Vagina (tissue), 2 donors: ENCODE measurements around the gene CEBPA. TPM values are rescaled to one million over a fixed set of nuclear protein-coding genes. Genes with fewer than 3 reads are reported as not detected.
"Not testable (repeated sequence)": the region's sequence is repeated elsewhere in the genome, so short reads cannot be mapped to it uniquely, and the experiment has no call there.

Source experiments
- DNase-seq, 2 donors: peaks; one replicate each; pipeline ENCODE4 v3.0.0-alpha.2; 2017; ENCODE audit errors: extremely low spot score in 2 of 2
- H3K27ac ChIP-seq: fragments of 200-600 bp; sonication (generic); one replicate; pipeline ENCODE4 v1.5.1; 2019
- H3K27me3 ChIP-seq: fragments of 200-600 bp; sonication (generic); one replicate; pipeline ENCODE4 v1.5.1; 2019
- H3K36me3 ChIP-seq, 2 donors: fragments of 200-600 bp; sonication (generic); one replicate each; pipeline ENCODE4 v1.5.1; 2017 to 2019
- H3K4me1 ChIP-seq: fragments of 200-600 bp; sonication (generic); one replicate; pipeline ENCODE4 v1.5.1; 2019
- H3K4me3 ChIP-seq, 2 donors: fragments of 200-600 bp; sonication (generic); 1 replicate in 1 of 2; 2 replicates in 1 of 2; pipeline ENCODE4 v1.5.1; 2016 to 2019
- H3K9me3 ChIP-seq: fragments of 200-600 bp; sonication (generic); one replicate; pipeline ENCODE4 v1.5.1; 2019
- POLR2A ChIP-seq, 2 donors: fragments of 450-650 bp; IDR thresholded peaks; one replicate each; pipeline ENCODE4 v1.6.1; 2017; ENCODE audit warnings: antibody characterized with exemption in 2 of 2, mild to moderate bottlenecking in 2 of 2, moderate library complexity in 2 of 2
- POLR2AphosphoS5 ChIP-seq, 2 donors: sonication (generic); formaldehyde crosslinking; IDR thresholded peaks; one replicate each; pipeline ENCODE4 v1.9.0; 2017; ENCODE audit warnings: antibody characterized with exemption in 2 of 2, mild to moderate bottlenecking in 2 of 2, low read depth in 1 of 2; ENCODE audit not compliant: insufficient read depth in 1 of 2
- intact Hi-C: fragments of 100-400 bp; cut with DNase I; formaldehyde crosslinking; loops from one replicate; pipeline ENCODE4 v1.15.1; 2023
- total RNA-seq: library from RNA; depleted of rRNA; stranded (reverse); fragments of >200 nt; gene quantifications from one replicate; pipeline ENCODE4 v1.2.3, GENCODE V29; 2016
- TF ChIP-seq, protein P1 (sequence below), 3 experiments: fragments of 450-650 bp in 2 of 3; fragments of 200-600 bp in 1 of 3; sonication (generic) in 1 of 3; IDR thresholded peaks; one replicate each; pipeline ENCODE4 v1.5.1; 2017 to 2019; ENCODE audit warnings: antibody characterized with exemption in 3 of 3, mild to moderate bottlenecking in 2 of 3, moderate library complexity in 2 of 3

The CEBPA gene
- total RNA-seq, 1 donor from 2014 or later, result 38.3 TPM

DNA sequence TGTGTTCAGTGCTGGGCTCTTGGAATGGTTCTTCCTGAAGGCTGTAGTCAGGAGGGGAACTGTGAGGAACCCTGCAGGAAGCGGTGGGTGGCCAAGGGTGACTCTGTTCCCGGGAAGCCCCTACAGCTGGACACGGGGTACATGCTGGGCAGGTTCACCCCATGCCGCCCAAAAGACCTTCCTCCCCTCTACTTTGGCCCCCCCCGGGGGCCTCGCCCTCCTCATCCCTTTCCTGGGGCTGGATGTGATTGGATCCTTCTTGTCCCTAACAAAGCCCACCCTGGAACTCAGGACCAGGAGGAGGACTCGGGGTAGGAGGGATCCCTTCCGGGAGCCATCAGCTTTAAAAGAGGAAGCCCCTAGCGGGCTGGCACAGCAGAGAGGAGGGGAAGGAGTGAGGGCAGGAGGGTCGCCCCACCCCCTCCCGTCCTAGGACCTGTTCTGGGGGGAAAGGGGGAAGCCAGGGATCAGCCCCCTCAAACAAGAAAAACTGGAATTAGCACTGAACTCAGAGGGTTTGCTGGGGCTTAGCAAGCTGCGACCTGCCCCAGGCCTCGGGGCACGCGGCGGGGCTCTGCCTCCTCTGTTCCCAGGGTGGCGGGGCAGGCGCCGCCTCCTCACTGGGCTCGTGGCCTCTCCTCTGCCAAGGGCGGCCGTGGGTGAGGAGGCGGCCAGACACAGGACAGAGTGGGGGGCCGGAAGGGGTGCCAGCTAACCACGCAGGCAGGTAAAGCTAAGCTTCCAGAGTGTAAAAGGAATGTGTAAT, 4.0 kb downstream of the CEBPA start:
- Histone ChIP-seq H3K4me3 (peak overlapping the region in 1 of 2 donors; percentile 9), H3K9me3 (no peaks in the 10 kb centered on the region), H3K27ac (peak overlapping the region; percentile 83), H3K36me3 (no peaks in the 10 kb centered on the region), H3K27me3 (no peaks in the 10 kb centered on the region), H3K4me1 (peaks cover 72% of the 10 kb centered on the region)
- DNase-seq, result no peak
- intact Hi-C loops, result no loop called here
- peak; percentile 44 to 52 for TF ChIP-seq POLR2AphosphoS5 (IDR thresholded peaks at IDR 0.05; ENCODE audit: insufficient read depth in 1 of 2, low read depth in 1 of 2)
- TF ChIP-seq, protein P1, sequence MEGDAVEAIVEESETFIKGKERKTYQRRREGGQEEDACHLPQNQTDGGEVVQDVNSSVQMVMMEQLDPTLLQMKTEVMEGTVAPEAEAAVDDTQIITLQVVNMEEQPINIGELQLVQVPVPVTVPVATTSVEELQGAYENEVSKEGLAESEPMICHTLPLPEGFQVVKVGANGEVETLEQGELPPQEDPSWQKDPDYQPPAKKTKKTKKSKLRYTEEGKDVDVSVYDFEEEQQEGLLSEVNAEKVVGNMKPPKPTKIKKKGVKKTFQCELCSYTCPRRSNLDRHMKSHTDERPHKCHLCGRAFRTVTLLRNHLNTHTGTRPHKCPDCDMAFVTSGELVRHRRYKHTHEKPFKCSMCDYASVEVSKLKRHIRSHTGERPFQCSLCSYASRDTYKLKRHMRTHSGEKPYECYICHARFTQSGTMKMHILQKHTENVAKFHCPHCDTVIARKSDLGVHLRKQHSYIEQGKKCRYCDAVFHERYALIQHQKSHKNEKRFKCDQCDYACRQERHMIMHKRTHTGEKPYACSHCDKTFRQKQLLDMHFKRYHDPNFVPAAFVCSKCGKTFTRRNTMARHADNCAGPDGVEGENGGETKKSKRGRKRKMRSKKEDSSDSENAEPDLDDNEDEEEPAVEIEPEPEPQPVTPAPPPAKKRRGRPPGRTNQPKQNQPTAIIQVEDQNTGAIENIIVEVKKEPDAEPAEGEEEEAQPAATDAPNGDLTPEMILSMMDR (IDR thresholded peaks at IDR 0.05), result no peak
- no peak for TF ChIP-seq POLR2A (IDR thresholded peaks at IDR 0.05)

DNA sequence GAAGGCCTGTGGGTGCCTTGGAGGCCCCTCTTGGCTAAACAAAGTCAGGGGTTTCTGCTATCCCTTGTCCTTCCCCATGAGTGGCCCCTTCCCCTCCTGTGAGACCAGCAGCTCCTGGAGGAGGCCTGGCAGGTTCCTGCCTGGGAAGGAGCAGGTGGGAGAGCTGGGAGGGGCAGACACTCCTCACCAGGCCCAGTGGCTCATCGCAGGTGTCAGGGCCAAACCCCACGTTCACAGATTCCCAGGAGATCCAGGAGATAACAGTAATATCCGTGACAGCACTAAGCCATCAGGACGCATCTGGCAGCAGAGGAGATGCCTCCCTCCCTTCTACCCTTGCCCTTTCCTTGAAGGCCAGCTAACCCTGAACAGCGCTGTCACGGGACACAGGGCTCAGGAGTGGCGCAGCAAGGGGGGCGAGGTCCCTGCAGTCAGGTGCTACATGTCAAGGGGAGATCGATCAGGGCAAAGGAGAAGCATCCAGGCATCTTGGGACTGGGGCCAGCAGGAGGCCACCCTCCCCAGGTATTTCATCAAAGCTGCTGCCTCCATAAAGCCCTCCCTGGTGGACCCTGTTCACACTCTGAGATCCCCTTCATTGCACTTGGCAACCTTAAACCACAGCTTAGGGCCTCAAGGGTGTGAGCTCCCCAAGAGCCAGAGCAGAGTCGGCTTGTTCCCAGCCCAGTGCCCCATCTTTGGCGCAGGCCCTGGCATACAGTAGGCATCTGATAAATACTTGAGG, 4.8 kb downstream of the CEBPA start:
- Histone ChIP-seq H3K27ac (peak overlapping the region; percentile 83), H3K4me3 (no peak overlapping the region), H3K4me1 (peaks cover 80% of the 10 kb centered on the region), H3K36me3 (no peaks in the 10 kb centered on the region), H3K9me3 (no peaks in the 10 kb centered on the region), H3K27me3 (no peaks in the 10 kb centered on the region)
- intact Hi-C loops, result no loop called here
- no peak for DNase-seq
- TF ChIP-seq POLR2AphosphoS5 (IDR thresholded peaks at IDR 0.05; ENCODE audit: insufficient read depth in 1 of 2, low read depth in 1 of 2) (no peak), POLR2A (IDR thresholded peaks at IDR 0.05) (no peak)
- TF ChIP-seq, protein P1 (IDR thresholded peaks at IDR 0.05), result no peak

DNA sequence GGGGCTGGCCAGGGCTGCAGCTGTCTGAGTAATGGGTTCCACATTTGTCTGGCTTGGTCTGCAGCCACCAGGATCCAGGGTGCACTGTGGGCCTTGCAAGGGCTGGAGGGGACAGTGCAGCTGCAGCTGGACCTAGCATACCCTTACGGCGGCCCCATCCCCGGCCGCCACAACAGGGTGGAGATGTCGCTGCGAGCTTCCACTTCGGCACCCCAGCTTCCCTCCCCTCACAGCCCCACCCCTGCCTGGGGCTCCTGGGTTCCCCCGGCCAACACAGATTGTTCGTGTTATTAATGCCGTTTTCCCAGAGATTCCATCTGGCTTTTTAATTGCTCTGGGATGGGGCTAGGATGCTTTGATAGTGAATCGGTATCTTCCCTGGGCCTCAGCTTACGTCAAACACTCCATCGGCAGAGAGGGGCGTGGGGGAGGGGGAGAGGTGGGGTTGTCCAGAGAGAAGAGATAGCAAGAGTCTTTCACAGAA, 5.8 kb downstream of the CEBPA start:
- TF ChIP-seq, protein P1 (IDR thresholded peaks at IDR 0.05), result no peak
- peak in 1 of 2 donors; percentile 47 for TF ChIP-seq POLR2AphosphoS5 (IDR thresholded peaks at IDR 0.05; ENCODE audit: insufficient read depth in 1 of 2, low read depth in 1 of 2)
- no peak for DNase-seq

DNA sequence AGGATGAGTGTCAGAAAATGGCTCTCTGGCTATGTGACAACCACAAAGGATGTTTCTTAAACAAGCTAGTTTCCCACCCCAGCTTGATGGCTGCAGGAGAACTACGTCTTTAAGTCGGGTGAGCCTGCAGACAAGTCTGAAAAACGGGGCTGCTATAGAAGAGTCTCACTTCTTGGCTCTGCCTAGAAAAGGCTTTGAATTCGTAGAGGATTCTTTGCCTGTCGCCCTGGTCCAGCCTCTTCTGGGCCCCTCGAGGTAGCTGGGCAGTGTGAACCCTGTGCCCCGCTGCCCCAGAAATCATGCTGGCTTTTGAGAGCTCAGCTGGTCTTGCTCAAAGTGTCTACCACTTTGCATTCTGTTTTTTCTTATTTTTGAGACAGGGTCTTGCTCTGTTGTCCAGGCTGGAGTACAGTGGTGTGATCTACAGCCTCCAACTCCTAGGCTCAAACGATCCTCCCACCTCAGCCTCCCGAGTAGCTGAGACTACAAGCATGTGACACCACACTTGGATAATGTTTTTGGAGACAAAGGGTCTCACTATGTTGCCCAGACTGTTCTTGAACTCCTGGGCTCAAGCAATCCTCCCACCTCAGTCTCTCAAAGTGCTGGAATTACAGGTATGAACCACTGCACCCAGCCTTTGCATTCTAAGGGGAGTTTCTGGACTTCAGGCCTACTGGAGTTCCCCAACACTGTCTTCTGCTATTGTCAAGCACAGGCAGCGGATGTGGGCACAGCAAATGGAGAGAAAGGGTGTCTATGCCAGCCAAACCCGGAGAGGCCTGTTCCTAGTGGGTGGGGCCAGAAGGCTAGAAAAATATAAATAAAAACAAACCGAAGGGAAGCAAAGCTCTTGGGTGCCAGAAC, 6.5 kb downstream of the CEBPA start:
- DNase-seq, result no peak
- Histone ChIP-seq H3K36me3 (no peaks in the 10 kb centered on the region), H3K9me3 (no peaks in the 10 kb centered on the region), H3K4me1 (peaks cover 92% of the 10 kb centered on the region), H3K27me3 (no peaks in the 10 kb centered on the region), H3K27ac (peak overlapping the region; percentile 83), H3K4me3 (no peak overlapping the region)
- TF ChIP-seq POLR2AphosphoS5 (IDR thresholded peaks at IDR 0.05; ENCODE audit: insufficient read depth in 1 of 2, low read depth in 1 of 2) (no peak), POLR2A (IDR thresholded peaks at IDR 0.05) (no peak)
- TF ChIP-seq, protein P1 (IDR thresholded peaks at IDR 0.05), result no peak
- intact Hi-C loops, result no loop called here

More for the DNA sequence above, 5.8 kb downstream of the CEBPA start:
- Histone ChIP-seq H3K9me3 (no peaks in the 10 kb centered on the region), H3K27me3 (no peaks in the 10 kb centered on the region), H3K4me3 (no peak overlapping the region), H3K4me1 (peaks cover 90% of the 10 kb centered on the region), H3K36me3 (no peaks in the 10 kb centered on the region), H3K27ac (peak overlapping the region; percentile 83)
- intact Hi-C loops, result no loop called here

DNA sequence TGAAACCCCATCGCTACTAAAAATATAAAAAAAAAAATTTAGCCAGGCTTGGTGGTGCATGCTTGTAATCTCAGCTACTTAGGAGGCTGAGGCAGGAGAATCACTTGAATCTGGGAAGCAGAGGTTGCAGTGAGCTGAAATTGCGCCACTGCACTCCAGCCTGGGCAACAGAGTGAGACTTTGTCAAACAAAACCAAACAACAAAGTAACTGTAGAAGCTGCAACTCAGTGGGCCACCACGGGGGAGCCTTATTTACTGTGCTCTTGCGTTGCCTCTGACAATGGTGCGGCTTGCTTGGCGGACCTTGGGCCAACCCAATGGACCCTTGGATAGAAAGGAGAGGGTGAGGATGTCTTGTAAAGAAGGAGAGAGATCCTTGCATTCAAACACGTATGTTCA, 7.3 kb downstream of the CEBPA start:
- DNase-seq, H3K9me3 ChIP-seq, H3K4me3 ChIP-seq, H3K27me3 ChIP-seq, intact Hi-C loops, H3K36me3 ChIP-seq: not testable (repeated sequence)
- H3K27ac ChIP-seq, result peak overlapping the region; percentile 83
- peaks cover 92% of the 10 kb centered on the region for H3K4me1 ChIP-seq
